ENCODE measurements around the gene SMIM23.
A peak's percentile ranks its signal among the peaks of the same experiment; 100 is the strongest.

SMIM23 gene

DNA sequence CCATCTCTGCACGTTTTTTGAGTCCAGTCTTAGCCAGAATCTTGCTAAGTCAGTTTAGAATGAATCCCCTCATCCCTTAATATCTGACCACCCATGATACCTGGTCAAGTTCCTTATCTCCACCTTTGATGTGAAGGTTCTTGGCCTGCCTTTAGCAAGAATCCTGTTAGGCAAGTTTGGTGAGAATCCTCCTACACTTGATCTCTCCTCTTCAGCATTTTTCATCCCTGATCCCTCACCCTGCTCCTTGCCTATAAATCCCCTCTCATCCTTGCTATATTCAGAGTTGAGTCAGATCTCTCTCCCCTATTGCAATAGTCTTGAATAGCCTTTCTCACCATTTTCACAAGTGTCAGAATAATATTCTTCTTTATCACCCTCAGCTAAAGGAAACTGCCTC, 31.0 kb downstream of the SMIM23 start:
- DNase-seq (ENCODE audit: low spot score): no peak

GRCh38 chr5:171820561-171820960, 34.9 kb downstream of the SMIM23 start:
- no peak for DNase-seq (ENCODE audit: low spot score)

DNA sequence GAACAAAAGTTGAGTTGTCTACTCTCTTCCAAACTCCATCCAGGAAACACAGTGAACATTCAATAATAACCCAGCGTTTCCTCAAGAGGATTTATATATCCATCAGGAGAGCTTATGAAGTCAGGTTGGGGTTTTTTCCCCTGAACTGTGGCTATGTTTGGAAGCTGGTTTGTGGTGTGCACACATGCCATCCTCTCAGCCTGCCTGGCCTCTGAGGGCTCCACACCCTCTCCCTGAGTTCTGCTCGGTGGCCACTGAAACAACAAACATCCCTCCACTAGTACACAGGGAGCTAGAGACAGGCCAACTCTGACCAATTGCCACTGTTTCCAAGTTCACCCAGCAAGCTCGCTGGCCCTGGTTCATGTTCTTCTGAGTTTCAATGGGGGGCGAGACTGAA, 35.7 kb downstream of the SMIM23 start:
- no peak for DNase-seq (ENCODE audit: low spot score)

GRCh38 chr5:171823269-171823668, 37.7 kb downstream of the SMIM23 start:
- no peak for DNase-seq (ENCODE audit: low spot score)

GRCh38 chr5:171825051-171825450, 39.4 kb downstream of the SMIM23 start:
- DNase-seq (ENCODE audit: low spot score): peak; percentile 85

- DNase-seq (ENCODE audit: low spot score): peak; percentile 75
Observed at GRCh38 chr5:171826132-171826531, 40.5 kb downstream of the SMIM23 start.

DNA sequence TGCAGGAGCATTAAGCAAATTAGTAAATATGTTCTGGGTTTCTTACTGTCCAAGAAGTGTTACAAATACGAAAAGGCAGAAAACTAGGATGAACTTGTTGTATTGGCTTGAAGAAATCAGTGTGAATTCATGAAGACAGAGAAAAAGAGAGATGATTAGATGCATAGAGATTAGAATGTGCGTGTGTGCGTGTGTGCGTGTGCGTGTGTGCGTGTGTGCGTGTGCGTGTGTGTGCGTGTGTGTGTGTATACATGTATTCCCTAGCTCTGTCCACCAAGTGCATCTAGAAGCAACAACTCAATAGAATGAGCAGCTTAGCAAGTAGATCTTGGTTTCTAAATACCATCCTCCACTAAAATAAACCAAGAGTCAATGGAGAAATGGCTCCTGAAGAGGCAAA, 41.5 kb downstream of the SMIM23 start:
- no peak for DNase-seq (ENCODE audit: low spot score)

DNA sequence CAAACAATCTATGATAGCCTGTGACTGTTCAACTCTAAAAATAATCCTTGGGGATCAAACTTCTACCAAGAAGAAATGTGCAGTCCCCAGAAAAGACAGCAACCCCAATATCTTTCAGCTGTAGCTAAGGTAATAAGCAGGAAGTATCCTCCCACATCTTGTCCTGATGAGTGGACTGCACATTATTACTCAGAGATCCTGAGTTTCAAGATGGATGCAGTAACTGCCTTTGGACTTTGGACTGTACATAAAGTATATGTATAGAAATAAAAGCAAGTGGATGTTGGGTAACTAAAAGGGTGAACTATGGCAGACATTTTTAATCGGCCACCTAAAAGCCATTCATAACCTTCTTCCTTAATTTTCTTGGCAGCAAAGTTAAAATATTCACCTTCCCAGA, 45.1 kb downstream of the SMIM23 start:
- DNase-seq (ENCODE audit: low spot score): peak; percentile 5

GRCh38 chr5:171832775-171833174, 47.2 kb downstream of the SMIM23 start:
- DNase-seq (ENCODE audit: low spot score): no peak

- DNase-seq (ENCODE audit: low spot score): no peak
Observed at GRCh38 chr5:171834461-171834860, 48.8 kb downstream of the SMIM23 start.

DNA sequence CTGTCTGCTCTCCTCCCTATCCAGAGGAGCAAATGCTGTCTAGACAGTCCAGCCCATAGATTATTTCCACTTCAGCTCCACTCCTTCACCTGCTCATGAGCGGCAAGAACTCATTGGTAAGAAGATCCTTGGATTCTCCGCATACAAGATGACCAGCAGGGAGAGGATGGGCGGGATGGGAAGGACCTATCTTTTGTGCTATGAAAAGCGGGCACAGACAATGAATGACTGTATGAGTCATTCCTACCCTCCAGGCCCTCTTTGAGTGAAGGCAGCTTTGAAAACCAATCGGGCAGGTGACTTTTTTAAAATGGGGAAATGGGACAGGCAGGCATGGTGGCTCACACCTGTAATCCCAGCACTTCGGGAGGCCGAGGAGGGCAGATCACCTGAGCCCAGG, 49.4 kb downstream of the SMIM23 start:
- no peak for DNase-seq (ENCODE audit: low spot score)

DNA sequence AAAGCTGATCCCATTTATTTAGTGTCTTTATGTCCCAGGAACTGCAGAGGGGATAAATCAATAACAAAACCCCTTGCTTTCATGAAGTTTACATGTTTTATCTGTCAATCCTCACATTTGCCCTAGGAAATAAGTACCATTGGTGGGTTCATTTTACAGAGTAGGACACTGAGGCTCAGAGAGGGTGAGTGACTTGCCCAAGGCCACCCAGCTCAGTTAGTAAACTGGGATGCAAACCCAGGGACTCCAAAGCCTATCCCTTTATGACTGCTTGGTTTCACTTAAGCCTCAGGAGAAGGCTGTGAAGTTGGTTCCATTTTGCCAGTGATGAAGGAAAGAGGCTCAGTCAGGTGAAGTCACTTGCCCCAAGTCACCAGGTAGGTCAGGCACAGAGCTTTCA, 51.9 kb downstream of the SMIM23 start:
- DNase-seq (ENCODE audit: low spot score): no peak

- no peak for DNase-seq (ENCODE audit: low spot score)
Observed at GRCh38 chr5:171838066-171838465, 52.4 kb downstream of the SMIM23 start.

- DNase-seq (ENCODE audit: low spot score): no peak
Observed at GRCh38 chr5:171839112-171839511, 53.5 kb downstream of the SMIM23 start.

GRCh38 chr5:171840066-171840465, 54.4 kb downstream of the SMIM23 start:
- no peak for DNase-seq (ENCODE audit: low spot score)

Data from kidney tubule cell (primary cell).